ENCODE results near the gene IPO9. TPM values are rescaled to one million over a fixed set of nuclear protein-coding genes. Genes with fewer than 3 reads are reported as not detected.

Gene IPO9
- total and polyA plus RNA-seq, 10 of the 15 experiments (the other 5 are each of a cell fraction or from before 2014, with no cell fraction given), result 19.1 to 77.3 (median 34.1) TPM

- Histone ChIP-seq H3K36me3 (ENCODE audit: control insufficient read depth in 2 of 2, insufficient read depth in 2 of 2, low read length in 1 of 2) (no peaks in the 10 kb centered on the region), H3K79me2 (ENCODE audit: control insufficient read depth, insufficient read depth, low read length) (no peaks in the 10 kb centered on the region), H3K27ac (ENCODE audit: control insufficient read depth, insufficient read depth) (no peak overlapping the region), H3K9me3 (replicated peaks; ENCODE audit: control insufficient read depth, insufficient read depth, low read length) (no peaks in the 10 kb centered on the region), H3K4me2 (ENCODE audit: control insufficient read depth, insufficient read depth) (no peak overlapping the region), H3K4me3 (no peak overlapping the region), H4K20me1 (ENCODE audit: control insufficient read depth, insufficient read depth) (no peaks in the 10 kb centered on the region), H2AFZ (ENCODE audit: control insufficient read depth, low read depth, low read length) (no peak overlapping the region), H3K27me3 (replicated peaks in 1 of 2; ENCODE audit: control insufficient read depth in 2 of 2, insufficient read depth in 2 of 2, low read length in 1 of 2) (peaks cover 0 to 2% of the 10 kb centered on the region in 2 experiments; a peak in 2 of 4 replicates), H3K9ac (ENCODE audit: control insufficient read depth, insufficient read depth, low read length) (no peak overlapping the region), H3K4me1 (ENCODE audit: control insufficient read depth, insufficient read depth, low read length) (no peaks in the 10 kb centered on the region)
- no TSS peak for BruUV-seq (replicated peaks)
- DNase-seq (ENCODE audit: low read depth, low spot score), result no peak
- RAD21 ChIA-PET (ENCODE audit: unreplicated experiment), result interaction anchor here (1.0 to 4.5 kb wide), 12 partner anchors 9 to 239 kb away, joined by 3 to 62 read pairs (median 6); partner anchors contain the start of genes RNPEP and TIMM17A
- TF ChIP-seq TCF3 (IDR thresholded peaks at IDR 0.05; ENCODE audit: borderline replicate concordance, insufficient read depth, low read depth, low read length), result no peak
- TF ChIP-seq SIX5 (IDR thresholded peaks at IDR 0.05; ENCODE audit: low read depth, low read length, severe bottlenecking), result no peak
- TF ChIP-seq ZNF217 (IDR thresholded peaks at IDR 0.05), result no peak
- no peak for TF ChIP-seq RELA (IDR thresholded peaks at IDR 0.05; ENCODE audit: borderline replicate concordance, partially characterized antibody)
- TF ChIP-seq PML (IDR thresholded peaks at IDR 0.05; ENCODE audit: low read length), result no peak
- TF ChIP-seq IKZF2 (IDR thresholded peaks at IDR 0.05), result no peak
- TF ChIP-seq MXI1 (IDR thresholded peaks at IDR 0.05; ENCODE audit: low read depth, low read length), result no peak
- TF ChIP-seq EGR1 (IDR thresholded peaks at IDR 0.05; ENCODE audit: borderline replicate concordance in 1 of 2, low read depth in 2 of 2, low read length in 2 of 2), result no peak
- intact Hi-C loops (cut with micrococcal nuclease; ENCODE audit: unreplicated experiment) (no loop called here), in situ Hi-C loops (cut with MboI) (no loop called here)
- ATAC-seq, result no peak
- FAIRE-seq, result no peak
- 50% methylated on average over 7 of the region's 7 CpGs for WGBS (ENCODE audit: insufficient coverage, insufficient replicate concordance, low lambda C conversion rate, missing lambda C conversion rate)
- SMC1A ChIA-PET (ENCODE audit: uncharacterized antibody, unreplicated experiment), result interaction anchor here (1.0 to 4.9 kb wide), 13 partner anchors 9 to 105 kb away, joined by 4 to 68 read pairs (median 5); no protein-coding TSS in a partner anchor
- CTCF ChIA-PET, result interaction anchor here (0.6 to 10.2 kb wide), 37 partner anchors 8 to 788 kb away, joined by 3 to 233 read pairs (median 7); partner anchors contain the start of genes ELF3, LMOD1 and RNPEP
- POLR2A ChIA-PET, result interaction anchor here (0.5 to 0.9 kb wide), 7 partner anchors 12 to 413 kb away, joined by 3 to 6 read pairs (median 4); no protein-coding TSS in a partner anchor
These were observed 66.2 kb downstream of the IPO9 start for GRCh38 chr1:201895120-201895665.

Data from GM12878 (cell line).